Neural cell (in vitro differentiated cells): ENCODE results near the gene CXCL1. TPM values are rescaled to one million over a fixed set of nuclear protein-coding genes. Genes with fewer than 3 reads are reported as not detected.

ENCODE experiments used
- H2AFZ ChIP-seq: fragments of 200-600, 300-800 bp; sonication (generic), shearing (Covaris generic); 2 replicates; pipeline ENCODE4 v1.6.0; 2014; ENCODE audit warnings: low read depth, mild to moderate bottlenecking, antibody characterized with exemption, low read length, moderate library complexity
- H3F3A ChIP-seq: fragments of 200-600 bp; shearing (Covaris generic); 2 replicates; pipeline ENCODE4 v1.6.1; 2016; ENCODE audit warnings: mild to moderate bottlenecking, moderate library complexity, mixed read lengths, antibody characterized with exemption, low read length; ENCODE audit not compliant: insufficient read depth, poor library complexity, severe bottlenecking
- H3K27ac ChIP-seq: fragments of 200-600, 300-800 bp; sonication (generic), shearing (Covaris generic); 2 replicates; pipeline ENCODE4 v1.5.1; 2014; ENCODE audit warnings: mild to moderate bottlenecking, low read length, moderate library complexity
- H3K27me3 ChIP-seq: fragments of 300-800, 200-600 bp; sonication (generic), shearing (Covaris generic); 2 replicates; pipeline ENCODE4 v1.6.0; 2014; ENCODE audit warnings: mild to moderate bottlenecking, low read depth, low read length, moderate library complexity; ENCODE audit not compliant: insufficient read depth
- H3K36me3 ChIP-seq: fragments of 300-800, 200-600 bp; sonication (generic), shearing (Covaris generic); 2 replicates; pipeline ENCODE4 v1.5.1; 2014; ENCODE audit warnings: mild to moderate bottlenecking, antibody characterized with exemption, low read length, moderate library complexity; ENCODE audit not compliant: insufficient read depth
- H3K4me2 ChIP-seq: fragments of 300-800, 200-600 bp; sonication (generic), shearing (Covaris generic); 2 replicates; pipeline ENCODE4 v1.6.0; 2014; ENCODE audit warnings: mild to moderate bottlenecking, low read length
- H3K4me3 ChIP-seq: fragments of 300-800, 200-600 bp; sonication (generic), shearing (Covaris generic); 2 replicates; pipeline ENCODE4 v1.5.1; 2014; ENCODE audit warnings: mild to moderate bottlenecking, low read length, moderate library complexity
- H3K79me2 ChIP-seq: fragments of 200-600 bp; shearing (Covaris generic); replicated peaks from 2 replicates; pipeline ENCODE4 v1.6.0; 2014; ENCODE audit warnings: mild to moderate bottlenecking, low read length, moderate library complexity; ENCODE audit not compliant: insufficient read depth
- H3K9ac ChIP-seq: fragments of 300-800, 200-600 bp; sonication (generic), shearing (Covaris generic); 2 replicates; pipeline ENCODE4 v1.6.1; 2016; ENCODE audit warnings: mild to moderate bottlenecking, low read length, mixed read lengths
- H3K9me2 ChIP-seq: fragments of 200-600 bp; shearing (Covaris generic); 2 replicates; pipeline ENCODE4 v1.6.1; 2016; ENCODE audit warnings: mild to moderate bottlenecking, low read length, mixed read lengths; ENCODE audit not compliant: insufficient read depth
- H3K9me3 ChIP-seq: fragments of 200-600, 300-800 bp; sonication (generic), shearing (Covaris generic); 2 replicates; pipeline ENCODE4 v1.6.1; 2016; ENCODE audit warnings: mild to moderate bottlenecking, mixed run types, low read length, moderate library complexity, mixed read lengths
- H4K20me1 ChIP-seq: fragments of 200-600 bp; shearing (Covaris generic); 2 replicates; pipeline ENCODE4 v1.6.1; 2016; ENCODE audit warnings: mild to moderate bottlenecking, mixed run types; ENCODE audit not compliant: insufficient read depth
- CTCF ChIP-seq: fragments of 450-650 bp; IDR thresholded peaks from 2 replicates; pipeline ENCODE4 v1.5.1; 2014; ENCODE audit warnings: antibody characterized with exemption, mild to moderate bottlenecking, moderate library complexity; ENCODE audit not compliant: poor library complexity, severe bottlenecking
- EP300 ChIP-seq: fragments of 450-650 bp; conservative IDR thresholded peaks from 2 replicates; pipeline ENCODE4 v1.6.1; 2014; ENCODE audit warnings: antibody characterized with exemption, mild to moderate bottlenecking, moderate library complexity; ENCODE audit not compliant: poor library complexity, severe bottlenecking
- REST ChIP-seq: IDR thresholded peaks from 2 replicates; pipeline ENCODE4 v1.6.1; 2012; ENCODE audit warnings: borderline replicate concordance
- SMC3 ChIP-seq: fragments of 450-650 bp; conservative IDR thresholded peaks from 2 replicates; pipeline ENCODE4 v1.6.1; 2014; ENCODE audit warnings: antibody characterized with exemption, mild to moderate bottlenecking, moderate library complexity; ENCODE audit not compliant: poor library complexity
- TAF1 ChIP-seq: IDR thresholded peaks from 2 replicates; pipeline ENCODE4 v1.6.1; 2012; ENCODE audit warnings: low read depth
- polyA plus RNA-seq: library from polyadenylated mRNA; depleted of rRNA; stranded (reverse); fragments of >200 nt; gene quantifications from 2 replicates; pipeline ENCODE4 v1.2.3, GENCODE V29; 2014

CXCL1 gene
- polyA plus RNA-seq, 1 donor from 2014 or later, result not detected

- Histone ChIP-seq H4K20me1 (no peaks in the 10 kb centered on the region), H3K9me2 (no peaks in the 10 kb centered on the region), H2AFZ (no peak overlapping the region), H3K9me3 (no peaks in the 10 kb centered on the region), H3K36me3 (no peaks in the 10 kb centered on the region), H3K27me3 (no peaks in the 10 kb centered on the region), H3F3A (no peaks in the 10 kb centered on the region), H3K79me2 (no peaks in the 10 kb centered on the region), H3K27ac (no peak overlapping the region), H3K4me2 (no peak overlapping the region), H3K9ac (no peak overlapping the region), H3K4me3 (no peak overlapping the region)
- TF ChIP-seq SMC3, result no peak
- TF ChIP-seq TAF1, result no peak
- no peak for TF ChIP-seq CTCF
- no peak for TF ChIP-seq REST
Measured at GRCh38 chr4:73850261-73850970, 18.8 kb upstream of the CXCL1 start.

- Histone ChIP-seq H3K4me3 (no peak overlapping the region), H3K9ac (no peak overlapping the region), H2AFZ (no peak overlapping the region), H3F3A (no peaks in the 10 kb centered on the region), H3K79me2 (no peaks in the 10 kb centered on the region), H3K27me3 (no peaks in the 10 kb centered on the region), H3K9me2 (no peaks in the 10 kb centered on the region), H4K20me1 (no peaks in the 10 kb centered on the region), H3K36me3 (no peaks in the 10 kb centered on the region), H3K27ac (no peak overlapping the region), H3K4me2 (no peak overlapping the region), H3K9me3 (no peaks in the 10 kb centered on the region)
- TF ChIP-seq SMC3, result no peak
- TF ChIP-seq EP300, result no peak
- no peak for TF ChIP-seq REST
Measured at GRCh38 chr4:73851293-73851692, 17.9 kb upstream of the CXCL1 start.
